HT1080 (cell line): ENCODE measurements around the gene AGBL4. TPM values are rescaled to one million over a fixed set of nuclear protein-coding genes. Genes with fewer than 3 reads are reported as not detected.
A peak's percentile ranks its signal among the peaks of the same experiment; 100 is the strongest.

ENCODE experiments used
- DNase-seq: peaks from one replicate; pipeline ENCODE4 v3.0.0-alpha.2; 2015; ENCODE audit warnings: low read depth
- total RNA-seq: library from RNA; depleted of rRNA; stranded (reverse); fragments of >200 nt; shearing (Covaris generic); gene quantifications from 2 replicates; pipeline ENCODE4 v1.2.3, GENCODE V29; 2014

The AGBL4 gene
- total RNA-seq, 1 experiment from 2014 or later: not detected

DNA sequence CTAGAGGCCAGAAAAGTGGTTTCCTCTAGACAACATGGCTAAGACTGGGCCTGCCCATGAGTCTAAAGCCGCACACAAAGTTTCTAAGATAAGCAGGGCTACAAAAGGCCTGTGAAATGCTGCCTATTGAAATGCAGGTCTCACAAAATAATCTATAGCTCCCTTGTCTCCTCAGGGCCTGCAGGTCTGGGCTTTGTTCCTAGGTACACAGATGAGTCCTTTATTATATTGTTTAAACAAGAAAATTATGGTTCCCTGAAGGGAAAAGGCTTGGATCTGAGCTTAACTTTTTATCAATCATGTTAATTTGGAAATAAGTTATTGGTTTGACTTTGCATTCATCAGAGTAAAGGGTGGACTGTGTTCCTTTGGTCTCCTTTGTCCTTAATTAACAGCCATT is 833.6 kb downstream of the AGBL4 start:
- no peak for DNase-seq

DNA sequence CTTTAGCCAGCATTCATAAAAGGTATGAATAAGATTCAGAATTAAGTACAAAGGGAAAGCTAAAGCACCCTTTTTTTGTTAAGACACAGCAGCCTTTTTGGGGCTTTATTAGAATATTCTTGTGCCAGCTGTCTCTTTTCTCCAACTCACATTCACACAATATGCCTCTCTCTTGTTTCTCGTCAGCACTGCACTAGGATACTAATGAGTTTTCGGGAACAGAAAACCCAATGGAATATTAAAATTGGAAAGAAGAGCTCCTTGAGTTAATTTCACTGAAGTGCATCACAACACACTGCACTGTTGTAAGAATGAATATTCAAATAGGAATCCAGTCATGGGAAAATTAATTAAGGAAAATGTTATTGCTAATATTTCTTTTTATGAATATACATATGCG is 836.7 kb downstream of the AGBL4 start:
- no peak for DNase-seq

DNA sequence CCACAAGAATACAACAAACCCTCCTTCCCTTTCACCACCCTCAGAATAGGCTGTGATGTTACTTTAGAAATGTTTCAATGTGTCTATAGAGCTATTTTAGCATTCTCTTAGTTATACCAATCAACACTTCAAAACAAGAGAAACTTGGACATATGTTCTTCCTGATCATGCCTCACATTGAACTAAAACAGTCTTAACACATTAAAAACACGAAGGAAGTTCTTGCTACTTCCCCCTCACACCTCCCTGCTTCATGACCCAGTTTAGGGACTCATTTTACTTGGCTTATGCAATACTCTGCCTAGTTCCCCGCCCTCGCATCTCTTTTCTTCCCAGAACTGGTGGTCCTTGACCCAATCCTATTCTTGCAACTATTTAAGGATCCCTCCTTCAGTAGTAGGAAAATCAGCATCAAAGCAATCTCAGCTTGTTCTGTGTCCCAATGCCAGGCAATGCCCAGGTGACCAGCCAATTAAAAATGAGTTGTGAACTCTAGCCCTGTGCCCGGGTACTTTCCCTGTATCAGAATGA is 838.2 kb downstream of the AGBL4 start:
- DNase-seq: no peak

DNA sequence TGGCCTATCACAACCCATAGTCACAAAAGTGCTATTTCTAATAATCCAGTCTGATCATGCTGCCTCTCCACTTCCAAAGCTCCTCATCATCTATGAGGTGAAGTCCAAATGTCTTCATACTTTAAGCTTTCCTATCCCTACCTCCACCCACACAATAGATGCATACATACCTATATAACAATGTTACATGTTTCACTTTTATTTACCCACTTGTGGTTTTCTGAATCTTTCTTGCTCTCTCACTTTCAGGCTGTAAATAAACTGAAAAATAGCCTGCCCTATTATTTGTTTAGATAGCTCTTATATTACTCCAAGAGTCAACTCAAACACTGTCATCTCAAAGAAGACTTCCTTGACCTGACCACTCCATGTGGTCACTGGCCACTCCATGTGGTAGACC is 840.3 kb downstream of the AGBL4 start:
- no peak for DNase-seq

DNA sequence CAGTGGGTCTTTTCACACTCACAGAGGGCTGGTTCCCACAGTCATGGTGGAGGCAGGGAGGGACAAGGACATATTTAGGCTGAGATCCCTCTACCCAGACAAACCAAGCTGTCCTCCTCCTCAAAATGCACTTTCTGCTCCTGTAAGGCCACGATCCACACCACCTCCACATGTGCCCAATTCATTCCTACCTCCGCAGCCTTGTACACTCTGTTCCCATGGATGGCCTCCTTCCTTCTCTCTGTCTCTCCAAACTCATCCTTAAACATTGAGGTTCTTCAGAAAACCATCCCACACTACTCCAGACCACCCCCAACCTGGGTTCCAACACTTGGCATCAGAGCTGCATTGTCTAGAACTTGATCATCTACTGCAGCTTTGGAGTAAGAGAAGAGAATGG is 842.7 kb downstream of the AGBL4 start:
- no peak for DNase-seq

DNA sequence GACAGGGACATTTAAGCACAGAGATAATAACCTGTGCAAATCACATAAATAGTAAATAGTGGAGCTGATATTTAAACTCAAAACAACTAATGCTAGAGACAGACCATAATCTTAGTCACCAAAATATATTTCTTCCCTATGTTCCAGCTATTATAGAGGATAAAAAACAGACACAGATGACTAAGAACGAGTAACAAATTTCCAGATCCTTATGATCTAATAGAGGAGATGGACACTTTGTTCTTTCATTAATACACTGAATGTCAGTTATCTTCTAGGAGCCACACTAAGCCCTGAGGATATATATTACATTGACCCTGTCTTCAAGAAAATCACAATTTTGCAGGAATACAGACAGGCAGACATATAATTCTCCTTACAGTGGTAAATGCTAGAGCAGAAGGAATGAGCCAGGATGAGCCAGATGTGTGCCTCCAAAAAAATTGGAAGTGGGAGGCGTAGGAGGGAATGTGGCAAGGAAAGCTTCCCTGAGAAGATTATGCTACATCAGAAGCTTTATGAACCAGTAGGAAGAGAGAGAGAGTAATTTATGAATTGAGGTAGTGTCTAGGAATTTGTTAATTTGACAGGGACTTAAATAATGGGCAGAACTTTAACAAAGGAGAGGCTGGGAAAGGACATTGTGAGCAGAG is 851.7 kb downstream of the AGBL4 start:
- peak; percentile 30 for DNase-seq

DNA sequence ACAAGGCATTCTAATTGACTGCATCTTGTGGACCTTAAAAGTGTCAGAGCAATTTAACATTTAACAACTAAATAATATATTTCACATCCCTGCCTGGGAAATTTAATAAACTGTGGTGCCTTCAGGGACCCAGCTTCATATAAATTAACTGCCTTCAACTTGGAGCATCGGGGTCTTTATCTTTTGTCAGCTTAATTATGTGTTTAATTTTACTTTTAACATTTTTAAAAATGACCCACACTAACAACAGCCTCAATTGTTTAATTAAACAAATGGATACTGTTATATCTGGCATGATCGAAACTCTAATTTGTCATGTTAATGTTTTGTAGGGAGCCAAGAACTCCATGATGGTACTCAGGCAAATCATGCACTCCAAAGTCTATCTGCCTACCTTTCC is 857.7 kb downstream of the AGBL4 start:
- DNase-seq: no peak

DNA sequence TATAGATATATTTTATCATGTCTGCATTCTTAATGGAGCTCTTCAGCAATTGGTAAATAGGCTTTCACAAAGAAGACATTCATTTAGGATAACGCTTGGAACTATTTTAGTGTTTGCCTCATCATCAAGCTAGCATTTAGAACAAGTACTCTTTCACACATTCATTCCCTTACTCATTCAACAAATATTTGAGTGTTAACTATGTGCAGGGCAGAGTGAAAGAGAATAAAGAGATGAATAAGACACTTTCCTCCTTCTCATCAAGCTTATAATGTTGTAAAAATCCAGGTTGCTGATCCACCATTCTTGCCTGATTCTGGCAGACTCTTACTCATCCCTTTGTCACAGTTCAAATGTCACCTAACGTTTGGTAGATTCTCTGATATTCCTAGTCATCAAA is 860.7 kb downstream of the AGBL4 start:
- DNase-seq: peak; percentile 95

DNA sequence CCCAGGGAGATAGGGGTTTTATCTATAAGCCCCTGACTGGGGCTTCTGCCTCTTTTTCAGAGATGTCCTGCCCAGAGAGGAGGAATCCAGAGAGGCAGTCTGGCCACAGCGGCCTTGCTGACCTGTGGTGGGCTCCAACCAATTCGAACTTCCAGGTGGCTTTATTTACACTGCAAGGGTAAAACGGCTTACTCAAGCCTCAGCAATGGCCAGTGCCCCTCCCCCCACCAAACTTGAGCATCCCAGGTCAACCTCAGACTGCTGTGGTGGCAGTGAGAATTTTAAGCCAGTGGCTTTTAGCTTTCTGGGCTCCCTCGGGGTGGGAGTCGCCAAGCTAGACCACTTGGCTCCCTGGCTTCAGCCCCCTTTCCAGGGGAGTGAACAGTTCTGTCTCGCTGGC is 863.1 kb downstream of the AGBL4 start:
- DNase-seq: no peak

DNA sequence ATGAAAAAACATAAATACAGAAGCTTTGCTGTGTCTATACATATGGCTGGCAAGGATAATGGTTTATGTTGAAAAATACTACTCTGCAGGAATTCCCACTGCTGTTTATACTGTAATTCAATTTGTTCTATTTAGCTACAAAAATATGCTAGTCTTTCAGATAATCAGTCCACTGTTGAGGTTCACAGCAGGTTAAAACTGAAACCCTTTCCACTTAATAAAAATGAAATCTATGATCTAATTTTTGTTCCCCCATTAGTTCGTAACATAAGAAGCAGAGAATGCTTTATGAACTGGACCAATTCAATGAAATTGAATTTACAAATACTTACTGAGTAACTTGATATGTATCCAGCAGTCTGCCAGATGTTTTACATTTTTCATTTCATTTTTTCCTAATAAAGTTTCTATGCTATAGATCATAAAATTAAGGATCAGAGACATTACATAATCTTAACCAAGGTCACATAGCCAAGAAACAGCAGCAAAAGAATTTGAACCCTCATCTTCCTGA is 887.0 kb downstream of the AGBL4 start:
- DNase-seq: no peak

DNA sequence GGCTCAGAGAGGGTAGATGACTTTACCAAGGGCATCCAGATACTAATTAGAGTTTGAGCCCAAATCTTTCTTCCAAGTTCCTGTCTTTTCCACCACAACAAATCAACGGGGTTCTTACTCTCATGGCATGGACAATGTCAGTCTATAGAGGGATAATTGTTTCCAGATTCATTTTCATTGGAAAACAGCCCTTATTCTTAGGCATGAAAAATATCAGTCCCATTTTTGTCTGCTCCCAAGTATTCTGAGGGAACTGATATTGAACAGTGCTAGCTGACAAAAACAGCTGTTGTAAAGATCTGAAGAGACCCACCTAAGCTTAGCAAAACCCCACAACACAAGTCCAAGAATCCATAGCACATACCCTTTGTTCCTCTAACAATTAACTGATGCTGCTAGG is 898.0 kb downstream of the AGBL4 start:
- no peak for DNase-seq

DNA sequence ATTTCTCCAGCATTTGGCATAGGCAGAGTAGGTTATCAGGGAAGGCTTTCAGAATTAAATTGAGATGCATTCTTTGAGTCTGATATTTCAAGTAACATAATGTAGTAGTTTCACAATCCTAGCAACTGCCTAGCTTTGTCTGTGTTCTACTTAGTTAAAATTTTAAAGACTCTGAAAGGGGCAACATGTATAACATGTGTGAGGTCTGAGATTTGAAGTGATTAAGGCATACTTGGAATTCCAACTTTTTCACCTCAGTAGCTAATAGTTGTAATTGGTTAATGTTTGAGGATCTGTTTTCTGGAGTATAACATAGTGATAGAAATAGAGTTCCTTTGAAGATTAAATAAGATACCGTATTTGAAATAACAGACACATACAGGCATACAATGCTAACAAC is 911.8 kb downstream of the AGBL4 start:
- no peak for DNase-seq

DNA sequence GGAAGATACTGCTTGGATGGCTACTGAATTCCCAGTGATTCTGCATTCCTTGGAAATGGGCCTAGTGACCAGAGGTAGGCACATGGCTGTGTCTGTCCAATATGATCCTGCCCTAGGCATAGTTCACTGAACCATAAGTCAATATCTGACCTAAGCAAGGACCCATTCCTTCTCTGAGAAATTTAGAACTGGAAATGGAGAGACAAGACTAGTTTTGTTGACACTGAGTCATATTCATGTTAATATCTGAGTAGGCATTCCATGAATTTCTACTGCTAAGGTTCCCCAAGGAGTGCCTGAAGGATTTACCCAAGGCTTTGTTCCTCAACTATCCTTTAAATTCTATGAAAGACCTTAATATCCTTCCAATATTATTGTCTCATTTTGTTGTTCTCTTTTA is 917.3 kb downstream of the AGBL4 start:
- DNase-seq: peak; percentile 32

DNA sequence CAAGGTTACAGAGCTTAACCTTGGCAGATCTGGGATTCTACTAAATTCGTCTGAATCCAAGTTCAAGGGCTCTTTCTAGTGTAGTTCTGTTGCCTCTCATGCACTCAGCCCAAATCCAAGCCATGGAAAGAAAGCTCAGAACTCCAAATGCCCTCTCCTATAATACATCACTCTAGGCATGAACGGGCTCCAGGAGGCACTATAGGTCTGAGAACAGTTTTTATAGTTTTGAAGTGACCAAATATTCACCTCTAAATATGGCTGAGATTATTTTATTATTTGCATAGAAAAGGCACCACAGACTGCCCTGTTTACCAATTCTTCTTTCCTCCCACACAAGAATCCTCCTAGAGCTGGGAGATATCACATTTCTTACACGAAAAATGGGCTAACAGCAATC is 919.2 kb downstream of the AGBL4 start:
- no peak for DNase-seq

DNA sequence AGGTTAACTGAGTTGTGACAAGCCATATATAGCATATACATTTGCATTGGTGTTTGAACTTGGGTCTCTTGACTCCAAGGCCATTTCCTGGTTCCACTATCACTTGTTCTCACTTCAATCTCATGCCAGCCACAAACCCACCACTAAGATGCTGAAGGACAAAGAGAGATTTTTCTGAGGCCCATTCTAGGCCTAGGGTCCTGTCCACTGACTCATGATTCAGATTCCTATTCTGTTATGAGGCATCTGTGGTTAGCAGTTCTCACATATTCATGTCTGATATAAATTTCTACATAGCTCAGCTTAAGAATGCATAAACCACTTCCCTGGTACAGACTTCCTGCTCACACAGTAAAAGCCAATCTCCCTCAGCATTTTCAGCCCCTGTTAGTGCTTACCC is 921.0 kb downstream of the AGBL4 start:
- peak; percentile 97 for DNase-seq

DNA sequence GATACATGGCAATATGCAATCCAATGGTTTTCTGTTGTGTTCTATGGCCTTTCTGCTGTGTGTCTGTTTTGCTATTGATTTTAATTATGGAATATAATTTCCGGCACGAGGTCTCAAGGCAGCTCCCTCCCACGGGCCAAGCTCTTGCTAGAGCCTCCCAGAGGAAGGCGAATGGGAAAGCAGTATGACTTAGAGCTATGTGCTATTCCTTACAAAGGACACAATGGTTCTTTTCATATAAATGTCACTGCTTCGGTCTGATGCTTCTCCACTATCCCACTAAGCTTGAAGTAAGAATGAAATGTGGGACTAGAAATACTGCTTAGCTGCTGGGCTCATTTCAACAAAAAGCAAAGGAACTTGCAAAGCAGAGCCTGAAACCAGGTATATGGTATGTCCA is 924.9 kb downstream of the AGBL4 start:
- DNase-seq: no peak

DNA sequence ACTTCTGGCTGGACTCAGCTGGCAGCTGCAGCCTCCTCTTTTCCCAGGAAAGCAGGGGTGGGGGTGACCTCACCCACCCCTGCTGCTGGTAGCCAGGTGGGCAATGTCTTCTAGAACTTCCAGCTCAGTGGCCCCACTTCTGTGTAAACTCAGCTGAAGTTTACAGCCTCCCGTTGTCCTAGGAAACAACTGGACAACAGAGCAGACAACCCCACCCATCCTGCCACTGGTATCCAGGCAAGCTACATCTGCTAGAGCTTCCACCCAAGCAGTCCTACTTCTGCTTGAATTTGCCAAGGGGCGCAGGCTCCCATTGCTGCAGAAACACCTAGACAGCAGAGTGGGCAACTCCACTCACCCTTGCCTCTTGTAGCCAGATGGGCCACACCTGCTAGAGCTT is 937.4 kb downstream of the AGBL4 start:
- no peak for DNase-seq

DNA sequence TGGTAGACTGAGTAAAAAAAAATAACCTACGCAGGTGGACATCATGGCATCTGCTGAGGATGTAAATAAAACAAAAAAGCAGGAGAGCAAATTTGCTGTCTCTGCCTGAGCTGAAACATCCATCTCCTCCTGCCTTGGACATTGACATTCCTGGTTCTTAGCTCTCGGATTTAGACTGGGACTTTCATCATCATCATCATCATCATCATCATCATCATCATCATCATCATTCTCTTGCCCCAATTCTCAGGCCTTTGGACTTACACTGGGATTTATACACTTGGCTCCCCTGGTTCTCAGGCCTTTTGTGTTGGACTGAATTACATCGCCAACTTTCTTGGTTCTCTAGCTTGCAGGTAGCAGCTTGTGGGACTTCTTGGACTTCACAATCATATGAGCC is 938.7 kb downstream of the AGBL4 start:
- DNase-seq: no peak

DNA sequence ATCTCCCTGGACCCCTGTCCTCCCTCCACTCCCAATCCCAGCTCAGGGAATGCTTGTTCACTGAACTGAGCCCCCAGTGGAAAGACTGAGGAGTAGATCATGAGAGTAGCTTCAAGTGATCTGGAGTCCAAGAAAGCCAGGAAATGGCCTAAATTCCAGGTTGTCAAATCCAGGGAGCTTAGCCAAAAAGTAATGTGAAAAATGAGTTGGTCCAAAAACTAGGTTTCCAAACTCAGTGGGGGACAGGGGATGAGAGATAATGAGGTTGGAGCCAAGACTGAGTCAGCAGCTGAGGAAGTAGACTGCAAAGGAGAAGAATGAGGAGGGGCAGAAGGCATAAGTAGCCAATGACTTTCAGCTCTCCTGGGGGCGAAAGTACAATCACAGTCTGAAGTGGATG is 963.0 kb downstream of the AGBL4 start:
- DNase-seq: peak; percentile 92

DNA sequence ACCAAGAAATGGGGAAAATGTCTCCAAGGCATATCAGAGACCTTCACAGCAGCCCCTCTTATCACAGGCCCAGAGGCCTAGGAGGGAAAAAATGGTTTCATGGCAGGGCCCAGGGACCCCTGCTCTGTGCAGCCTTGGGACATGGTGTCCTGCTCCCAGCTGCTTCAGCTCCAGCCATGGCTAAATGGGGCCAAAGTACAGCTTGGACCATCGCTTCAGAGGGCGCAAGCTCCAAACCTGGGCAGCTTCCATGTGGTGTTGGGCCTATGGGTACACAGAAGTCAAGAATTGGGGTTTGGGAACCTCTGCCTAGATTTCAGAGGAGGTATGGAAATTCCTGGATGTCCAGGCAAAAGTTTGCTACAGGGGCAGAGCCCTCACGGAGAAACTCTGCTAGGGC is 964.7 kb downstream of the AGBL4 start:
- DNase-seq: no peak

DNA sequence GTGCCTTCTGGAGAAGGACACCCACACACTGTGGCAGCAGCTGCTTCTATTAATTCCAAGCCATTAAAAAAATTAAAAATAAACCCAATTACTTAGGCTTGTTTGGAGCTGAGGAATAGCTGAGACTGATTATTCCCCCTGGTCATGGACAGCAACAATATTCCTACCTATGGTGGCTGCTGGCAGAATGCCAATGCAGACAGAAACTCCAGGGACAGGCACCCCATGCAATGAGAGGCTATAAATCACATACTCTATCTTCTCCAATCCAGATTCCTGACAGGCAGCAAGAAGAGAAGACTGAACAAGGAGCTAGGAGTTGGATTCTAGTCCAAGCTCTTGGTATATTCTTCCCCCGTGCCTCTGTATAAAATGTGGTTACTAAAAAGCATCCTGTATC is 971.7 kb downstream of the AGBL4 start:
- DNase-seq: no peak

DNA sequence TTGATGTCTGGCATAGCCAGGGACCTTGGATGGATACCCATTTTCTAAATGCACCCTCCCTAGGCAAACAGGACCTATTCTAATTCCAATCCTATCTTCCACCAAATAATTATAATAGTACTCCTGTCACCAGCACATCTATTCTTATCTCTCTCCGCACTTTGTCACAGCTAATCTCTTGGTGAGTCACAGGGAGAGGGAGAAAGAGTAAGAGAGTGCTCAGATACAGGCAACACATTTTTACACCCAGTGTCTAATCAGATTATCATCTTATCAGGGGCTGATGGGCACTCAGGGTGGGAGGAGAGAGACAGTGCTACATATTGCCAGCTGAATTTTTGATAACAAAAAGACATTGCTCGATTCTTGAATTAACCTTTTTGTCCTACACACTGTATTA is 972.1 kb downstream of the AGBL4 start:
- no peak for DNase-seq

DNA sequence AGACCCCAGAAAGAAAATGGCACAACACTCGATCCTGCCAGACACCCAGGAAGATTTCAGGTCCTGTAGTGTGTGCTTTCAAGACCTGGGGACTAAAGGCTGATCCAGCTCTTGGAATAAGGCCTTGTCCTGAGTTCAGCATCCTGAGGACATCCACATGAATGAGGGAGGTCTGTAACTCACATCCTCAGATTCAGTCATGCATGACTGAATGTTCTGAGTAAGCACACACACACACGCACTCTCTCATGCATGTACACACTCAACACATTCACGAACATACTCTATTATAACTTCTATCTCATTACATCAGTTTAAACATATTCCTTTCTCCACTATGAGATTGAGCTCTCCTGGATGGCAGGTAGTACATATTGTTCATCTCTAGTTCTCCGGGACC is 973.7 kb downstream of the AGBL4 start:
- no peak for DNase-seq

DNA sequence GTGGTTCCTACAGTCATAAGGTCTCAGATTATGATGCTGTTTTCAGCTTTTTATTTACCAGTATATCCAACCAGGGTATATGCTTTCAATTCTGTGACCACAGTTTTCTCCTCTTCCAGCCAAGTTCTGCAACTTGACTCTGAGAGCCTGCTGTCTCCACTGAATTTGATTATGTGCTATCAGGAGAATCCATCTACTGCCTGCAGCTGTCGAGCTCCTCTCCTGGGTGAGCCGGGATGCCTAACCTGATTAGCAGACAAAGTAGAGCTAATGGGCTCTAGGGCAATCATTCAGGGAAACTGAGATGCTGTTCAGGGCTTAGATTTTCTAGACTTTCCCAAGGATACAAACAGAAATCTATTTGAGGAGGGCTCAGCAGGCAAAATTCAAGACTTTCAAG is 975.6 kb downstream of the AGBL4 start:
- DNase-seq: no peak
